GM21447 (cell line): ENCODE data around the gene TRPM2.

ENCODE experiments used
- ATAC-seq: cut with Tn5 transposase; IDR thresholded peaks from one replicate; pipeline ENCODE4 v1.9.1; 2021; ENCODE audit not compliant: unreplicated experiment

Gene TRPM2

GRCh38 chr21:44370786-44371410, 17.5 kb downstream of the TRPM2 start:
- ATAC-seq, result no peak

DNA sequence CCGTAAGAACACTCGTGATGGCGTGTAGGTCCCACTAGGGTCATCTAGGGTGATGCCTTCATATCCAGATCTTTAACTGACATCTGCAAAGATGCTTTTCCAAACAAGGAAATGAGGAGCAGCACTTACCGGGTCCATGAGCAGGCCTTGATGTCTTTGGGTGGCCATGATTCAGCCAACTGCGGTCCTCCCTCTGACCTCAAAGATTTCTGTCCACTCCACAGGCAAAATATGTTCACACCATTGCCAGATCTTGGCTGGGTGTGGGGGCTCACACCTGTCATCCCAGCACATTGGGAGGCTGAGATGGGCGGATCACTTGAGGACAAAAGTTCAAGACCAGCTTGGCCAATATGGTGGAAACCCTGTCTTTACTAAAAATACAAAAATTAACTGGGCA, 18.2 kb downstream of the TRPM2 start:
- no peak for ATAC-seq

GRCh38 chr21:44372616-44373015, 19.2 kb downstream of the TRPM2 start:
- ATAC-seq, result no peak

- no peak for ATAC-seq
These were observed 21.3 kb downstream of the TRPM2 start for GRCh38 chr21:44374601-44375280.

DNA sequence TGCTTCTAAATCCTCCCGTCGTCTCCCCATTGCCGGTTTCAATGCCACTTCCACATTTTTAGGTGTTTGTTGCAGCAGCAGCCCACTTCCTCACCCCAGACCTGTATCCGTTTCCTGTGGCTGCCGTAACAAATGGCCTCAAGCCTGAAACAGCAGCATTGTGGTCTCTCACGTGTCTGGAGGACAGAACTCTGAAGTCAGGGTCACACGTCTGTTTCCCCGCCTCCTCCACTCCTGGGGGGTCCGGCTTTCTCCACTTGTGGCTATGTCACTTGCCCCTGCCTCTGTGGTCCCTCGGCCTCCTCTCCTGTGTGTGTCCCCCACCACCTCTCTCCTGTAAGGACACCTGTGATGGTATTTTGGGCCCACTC, 21.8 kb downstream of the TRPM2 start:
- no peak for ATAC-seq

- ATAC-seq, result no peak
These were observed 22.4 kb downstream of the TRPM2 start for GRCh38 chr21:44375761-44376241.

DNA sequence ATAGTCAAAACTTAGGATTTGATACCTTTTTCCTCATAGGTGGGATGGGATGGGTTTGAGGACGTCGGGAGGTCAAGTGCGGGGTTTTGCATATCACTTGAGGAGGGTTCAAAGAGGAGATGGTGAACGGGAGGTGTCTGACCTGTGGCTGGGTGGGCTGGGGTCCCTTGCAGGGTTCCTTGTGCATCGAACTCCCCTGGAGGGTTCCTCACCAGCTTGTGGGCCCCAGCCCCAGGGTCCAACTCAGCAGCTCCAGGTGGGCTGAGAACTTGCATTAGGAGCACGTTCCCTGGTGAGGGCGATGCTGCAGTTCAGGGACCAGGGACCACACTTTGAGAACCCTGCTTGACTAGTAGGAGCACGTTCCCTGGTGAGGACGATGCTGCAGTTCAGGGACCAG, 23.2 kb downstream of the TRPM2 start:
- no peak for ATAC-seq

- ATAC-seq, result no peak
These were observed 23.9 kb downstream of the TRPM2 start for GRCh38 chr21:44377201-44377921.

DNA sequence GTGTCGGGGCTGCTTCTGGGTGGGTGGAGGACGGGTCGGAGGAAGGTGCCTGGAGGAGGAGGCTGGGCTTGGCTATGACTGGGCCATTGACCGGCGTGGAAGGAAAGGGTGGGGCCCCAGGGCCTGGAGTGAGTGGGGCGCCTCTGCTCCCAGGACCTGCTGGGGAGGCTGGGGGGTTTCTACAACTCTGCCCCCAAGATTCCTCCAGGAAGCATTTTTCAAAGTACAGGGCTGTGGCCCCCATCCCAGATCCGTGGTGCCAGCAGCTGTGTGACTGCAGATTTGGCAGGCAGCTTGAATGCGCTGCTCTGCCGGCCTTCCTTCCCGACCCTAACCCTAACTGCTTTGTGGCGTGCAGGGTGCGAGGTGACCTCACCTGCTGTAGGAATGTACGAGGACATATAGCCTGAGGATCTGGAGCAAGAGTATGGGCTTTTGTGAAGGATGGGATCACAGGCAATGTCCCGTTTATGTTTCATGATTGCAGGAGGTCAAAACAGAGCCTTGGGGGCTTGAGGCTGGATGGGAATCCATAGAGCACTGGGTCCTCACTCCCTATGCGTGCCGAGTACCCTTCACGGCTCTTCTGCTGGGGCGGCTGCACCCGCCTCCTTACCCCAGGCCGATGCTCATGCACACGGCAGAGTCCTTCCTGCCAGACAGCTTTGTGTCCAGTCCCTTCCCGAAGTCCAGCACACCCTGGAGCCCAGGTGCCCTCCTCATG, 24.7 kb downstream of the TRPM2 start:
- ATAC-seq, result no peak

- ATAC-seq, result no peak
These were observed 25.5 kb downstream of the TRPM2 start for GRCh38 chr21:44378646-44379514.

DNA sequence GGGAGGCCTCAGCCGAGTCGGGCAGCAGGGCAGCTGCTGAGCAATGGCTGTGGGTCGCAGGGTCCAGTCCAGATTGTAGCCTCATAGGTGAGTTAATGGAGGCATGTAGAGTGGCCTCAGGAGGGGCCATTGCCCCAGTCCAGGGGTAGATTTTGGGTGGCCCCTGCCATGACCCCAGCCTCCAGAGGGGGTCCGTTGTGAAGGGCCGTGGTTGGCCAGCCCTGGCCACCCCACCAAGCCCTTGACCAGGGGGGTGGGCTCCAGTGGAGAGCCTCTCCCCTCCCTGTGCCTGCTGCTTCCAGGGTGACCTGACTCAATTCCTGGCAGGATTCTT, 26.1 kb downstream of the TRPM2 start:
- ATAC-seq, result no peak

GRCh38 chr21:44379991-44380865, 26.8 kb downstream of the TRPM2 start:
- ATAC-seq, result no peak

- ATAC-seq, result no peak
These were observed 27.5 kb downstream of the TRPM2 start for GRCh38 chr21:44380876-44381275.

GRCh38 chr21:44381874-44382273, 28.5 kb downstream of the TRPM2 start:
- no peak for ATAC-seq

GRCh38 chr21:44382536-44382935, 29.1 kb downstream of the TRPM2 start:
- ATAC-seq, result no peak

DNA sequence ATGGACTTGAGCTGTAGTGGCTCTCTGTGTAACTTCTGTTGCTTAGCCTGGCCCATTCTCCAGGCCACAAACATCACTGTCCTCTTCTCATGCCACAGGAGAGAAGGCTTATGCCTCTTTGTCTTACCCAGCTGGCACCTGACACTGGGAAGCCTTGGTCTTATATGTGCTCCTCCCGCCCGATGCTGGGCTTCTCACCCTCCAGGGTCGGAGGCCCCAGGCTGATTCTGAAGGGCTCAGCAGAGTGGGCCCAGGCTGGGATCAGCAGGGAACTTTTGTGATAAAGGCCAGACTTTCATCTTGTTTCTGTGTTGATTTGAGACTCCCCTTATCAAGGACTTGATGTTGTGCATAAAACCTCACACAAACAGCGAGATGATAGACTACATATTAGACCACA, 29.8 kb downstream of the TRPM2 start:
- ATAC-seq, result no peak

- ATAC-seq, result no peak
These were observed 31.5 kb downstream of the TRPM2 start for GRCh38 chr21:44384968-44385367.

GRCh38 chr21:44389335-44389734, 35.9 kb downstream of the TRPM2 start:
- no peak for ATAC-seq

DNA sequence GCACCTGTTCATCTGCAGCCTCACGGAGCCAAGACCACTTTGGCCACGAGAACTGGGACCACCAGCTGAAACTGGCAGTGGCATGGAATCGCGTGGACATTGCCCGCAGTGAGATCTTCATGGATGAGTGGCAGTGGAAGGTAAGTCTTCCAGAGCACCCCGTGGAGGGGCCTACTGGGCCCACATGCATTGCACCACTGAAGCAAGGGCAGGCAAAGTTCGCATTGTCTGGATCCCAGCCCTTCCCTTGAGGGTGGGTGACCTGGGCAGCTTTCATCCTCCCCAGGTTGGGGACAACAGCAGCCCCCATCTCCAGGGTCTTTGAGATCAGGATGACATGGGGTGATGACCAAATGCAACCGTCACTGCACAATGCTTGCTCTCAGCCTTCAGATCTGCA, 37.5 kb downstream of the TRPM2 start:
- no peak for ATAC-seq
